B cell (primary cell): ENCODE results near the gene KLHL7. TPM values are rescaled to one million over a fixed set of nuclear protein-coding genes. Genes with fewer than 3 reads are reported as not detected.

ENCODE experiments used
- ATAC-seq: fragments of 200-7000 bp; cut with Tn5 transposase; one replicate; pipeline ENCODE4 v1.10.0; 2021; ENCODE audit warnings: low read depth, mild to moderate bottlenecking, moderate number of reproducible peaks, moderate library complexity
- CTCF ChIA-PET: fragments of 350-600 bp; sonication (Branson Sonifier 250); formaldehyde crosslinking; loops from one replicate; lab custom pipeline; 2021; ENCODE audit warnings: antibody characterized with exemption, inconsistent platforms; lab: Charles Lee
- POLR2A ChIA-PET: fragments of 350-600 bp; sonication (Branson Sonifier 250); formaldehyde crosslinking; loops from one replicate; lab custom pipeline; 2021; ENCODE audit warnings: antibody characterized with exemption; lab: Charles Lee
- DNase-seq: peaks from one replicate; pipeline ENCODE4 v3.0.0; 2013
- H2AFZ ChIP-seq: 2 replicates; pipeline ENCODE4 v1.6.1; 2012; ENCODE audit warnings: mild to moderate bottlenecking, low read depth, low read length; ENCODE audit not compliant: insufficient read depth, poor library complexity, severe bottlenecking
- H3K27ac ChIP-seq, 2 donors: 1 replicate in 1 of 2; 2 replicates in 1 of 2; pipeline ENCODE4 v1.5.1; 2012 to 2013; ENCODE audit warnings: low read length in 2 of 2, mild to moderate bottlenecking in 2 of 2, moderate library complexity in 1 of 2
- H3K27me3 ChIP-seq, 4 experiments: fragments of 200-600 bp in 1 of 4; sonication (generic) in 1 of 4; replicated peaks in 1 of 4; 1 replicate in 2 of 4; 2 replicates in 2 of 4; pipeline versions ENCODE4 v1.6.1 to v1.7.0; 2013 to 2016; ENCODE audit warnings: low read length in 3 of 4, mild to moderate bottlenecking in 2 of 4, mixed read lengths in 1 of 4, moderate library complexity in 1 of 4; ENCODE audit not compliant: insufficient read depth in 4 of 4, control insufficient read depth in 3 of 4; ENCODE audit errors: control extremely low read depth in 1 of 4
- H3K36me3 ChIP-seq, 2 experiments: replicated peaks in 1 of 2; 1 replicate in 1 of 2; 2 replicates in 1 of 2; pipeline versions ENCODE4 v1.6.1 to v1.7.1; 2013; ENCODE audit warnings: low read length in 1 of 2; ENCODE audit not compliant: insufficient read depth in 2 of 2, control insufficient read depth in 1 of 2; ENCODE audit errors: control extremely low read depth in 1 of 2, extremely low read depth in 1 of 2
- H3K4me1 ChIP-seq, 2 donors: fragments of 200-600 bp in 1 of 2; sonication (generic) in 1 of 2; 1 replicate in 1 of 2; 2 replicates in 1 of 2; pipeline versions ENCODE4 v1.5.1 to v1.6.1; 2013 to 2017; ENCODE audit warnings: low read length in 2 of 2; ENCODE audit not compliant: control insufficient read depth in 2 of 2, insufficient read depth in 2 of 2
- H3K4me2 ChIP-seq: replicated peaks from 2 replicates; pipeline ENCODE3; 2012; ENCODE audit warnings: mild to moderate bottlenecking, low read depth, low read length; ENCODE audit not compliant: poor library complexity, severe bottlenecking
- H3K4me3 ChIP-seq, 5 experiments: fragments of 200-600 bp in 1 of 5; sonication (generic) in 1 of 5; 1 replicate in 3 of 5; 2 replicates in 2 of 5; pipeline versions ENCODE4 v1.5.1 to v1.7.0; 2011 to 2016; ENCODE audit warnings: low read length in 4 of 5, mild to moderate bottlenecking in 4 of 5, low read depth in 2 of 5, control low read depth in 1 of 5, moderate library complexity in 1 of 5; ENCODE audit not compliant: insufficient read depth in 1 of 5; ENCODE audit errors: control extremely low read depth in 1 of 5, extremely low read depth in 1 of 5
- H3K79me2 ChIP-seq: fragments of 200-600 bp; sonication (generic); one replicate; pipeline ENCODE4 v1.6.0; 2016; ENCODE audit warnings: low read length; ENCODE audit not compliant: control insufficient read depth, insufficient read depth
- H3K9ac ChIP-seq: fragments of 200-600 bp; sonication (generic); 2 replicates; pipeline ENCODE4 v1.6.1; 2017; ENCODE audit warnings: mild to moderate bottlenecking, low read length, moderate library complexity
- H3K9me3 ChIP-seq, 3 donors: one replicate each; pipeline versions ENCODE4 v1.6.1 to v1.7.1; 2013; ENCODE audit warnings: low read length in 2 of 3; ENCODE audit not compliant: control insufficient read depth in 2 of 3, insufficient read depth in 1 of 3; ENCODE audit errors: control extremely low read depth in 1 of 3
- H4K20me1 ChIP-seq: 2 replicates; pipeline ENCODE4 v1.6.0; 2012; ENCODE audit warnings: mild to moderate bottlenecking, low read length; ENCODE audit not compliant: insufficient read depth, control insufficient read depth, poor library complexity, severe bottlenecking
- H3K27ac Mint-ChIP-seq: one replicate; pipeline ENCODE4 v1.8.0; 2021; ENCODE audit warnings: mixed read lengths
- H3K27me3 Mint-ChIP-seq: one replicate; pipeline ENCODE4 v1.8.0; 2021; ENCODE audit warnings: mixed read lengths
- H3K4me1 Mint-ChIP-seq: one replicate; pipeline ENCODE4 v1.8.0; 2021; ENCODE audit warnings: mixed read lengths
- H3K4me3 Mint-ChIP-seq: one replicate; pipeline ENCODE4 v1.8.0; 2021; ENCODE audit warnings: mixed read lengths
- H3K9me3 Mint-ChIP-seq: one replicate; pipeline ENCODE4 v1.8.0; 2022; ENCODE audit warnings: mixed read lengths; ENCODE audit not compliant: insufficient read depth
- CTCF ChIP-seq: fragments of 200-600 bp; IDR thresholded peaks from one replicate; pipeline ENCODE4 v1.8.0; 2022; ENCODE audit warnings: antibody characterized with exemption, mild to moderate bottlenecking
- EZH2 ChIP-seq: IDR thresholded peaks from 2 replicates; pipeline ENCODE4 v1.6.1; 2012; ENCODE audit warnings: borderline replicate concordance, low read depth, mild to moderate bottlenecking, moderate library complexity, low read length; ENCODE audit not compliant: insufficient read depth, poor library complexity, severe bottlenecking
- WGBS: methylation state at CpG from one replicate; pipeline ENCODE4 v1.1.5; 2013; ENCODE audit warnings: missing lambda C conversion rate; ENCODE audit not compliant: insufficient coverage; 5-methylcytosine and 5-hydroxymethylcytosine counted together
- intact Hi-C: fragments of 100-400 bp; cut with micrococcal nuclease; formaldehyde crosslinking; loops from one replicate; pipeline ENCODE4 v1.10.0; 2022
- polyA plus RNA-seq: library from polyadenylated mRNA; depleted of rRNA; stranded (reverse); fragments of >200 nt; gene quantifications from 2 replicates; pipeline ENCODE4 v1.2.3, GENCODE V29; 2012
- total RNA-seq, 2 donors: library from RNA; stranded (reverse); fragments of 120-200 nt in 1 of 2; gene quantifications; 1 replicate in 1 of 2; 2 replicates in 1 of 2; pipeline versions ENCODE4 v1.2.3 to v1.2.4, GENCODE V29; 2013 to 2022

KLHL7 gene
- total and polyA plus RNA-seq, 2 donors (not counting 1 experiment from before 2014, with no cell fraction given): 9.2 to 22.8 TPM

- Histone ChIP-seq H3K4me3 (no peak overlapping the region), H3K27me3 (no peaks in the 10 kb centered on the region), H4K20me1 (no peaks in the 10 kb centered on the region), H2AFZ (no peak overlapping the region), H3K4me2 (no peak overlapping the region), H3K79me2 (no peaks in the 10 kb centered on the region), H3K36me3 (no peaks in the 10 kb centered on the region), H3K9ac (no peak overlapping the region), H3K4me1 (no peaks in the 10 kb centered on the region), H3K27ac (no peak overlapping the region), H3K9me3 (peaks cover 0 to 3% (median 0%) of the 10 kb centered on the region in 3 donors)
- ATAC-seq (no peak), DNase-seq (no peak)
- WGBS: 49% methylated on average over 3 of the region's 4 CpGs
- ChIA-PET POLR2A (no interaction called here), CTCF (interaction anchor here (0.7 to 1.0 kb wide), 2 partner anchors 24 to 46 kb away, joined by 3 read pairs; no protein-coding TSS in a partner anchor)
- H3K4me1 Mint-ChIP-seq: peaks cover 2% of the 10 kb centered on the region
- intact Hi-C loops: no loop called here
- H3K4me3 Mint-ChIP-seq: no peak overlapping the region
- TF ChIP-seq EZH2 (no peak), CTCF (no peak)
- peaks cover 8% of the 10 kb centered on the region for H3K27me3 Mint-ChIP-seq
- H3K27ac Mint-ChIP-seq: no peak overlapping the region
- H3K9me3 Mint-ChIP-seq: no peaks in the 10 kb centered on the region
These were observed 121.4 kb downstream of the KLHL7 start for GRCh38 chr7:23226844-23227450.

Other genes with a start within 250 kb of the KLHL7 start
- 39.6 and 40.8 TPM in 2 replicates for gene HYCC1, start 91.7 kb upstream of the KLHL7 start, total RNA-seq
- gene HYCC1, start 91.7 kb upstream of the KLHL7 start, polyA plus RNA-seq: 7.0 and 37.2 TPM in 2 replicates
- 49.2 and 58.8 TPM in 2 replicates for gene NUP42, start 76.3 kb downstream of the KLHL7 start, total RNA-seq
- 38.1 and 38.7 TPM in 2 replicates for gene NUP42, start 76.3 kb downstream of the KLHL7 start, polyA plus RNA-seq
- gene GPNMB, start 141.0 kb downstream of the KLHL7 start, total RNA-seq: 1.9 and 2.6 TPM in 2 replicates
- gene GPNMB, start 141.0 kb downstream of the KLHL7 start, polyA plus RNA-seq: 0.14 TPM in 1 of 2 replicates, not detected in the other
- gene MALSU1, start 193.6 kb downstream of the KLHL7 start, total RNA-seq: 38.0 and 40.8 TPM in 2 replicates
- gene MALSU1, start 193.6 kb downstream of the KLHL7 start, polyA plus RNA-seq: 20.8 and 22.3 TPM in 2 replicates